ENCODE data around the gene SDR42E2. TPM values are rescaled to one million over a fixed set of nuclear protein-coding genes. Genes with fewer than 3 reads are reported as not detected.

The SDR42E2 gene
- total RNA-seq, 1 experiment from 2014 or later: 0.05 TPM

DNA sequence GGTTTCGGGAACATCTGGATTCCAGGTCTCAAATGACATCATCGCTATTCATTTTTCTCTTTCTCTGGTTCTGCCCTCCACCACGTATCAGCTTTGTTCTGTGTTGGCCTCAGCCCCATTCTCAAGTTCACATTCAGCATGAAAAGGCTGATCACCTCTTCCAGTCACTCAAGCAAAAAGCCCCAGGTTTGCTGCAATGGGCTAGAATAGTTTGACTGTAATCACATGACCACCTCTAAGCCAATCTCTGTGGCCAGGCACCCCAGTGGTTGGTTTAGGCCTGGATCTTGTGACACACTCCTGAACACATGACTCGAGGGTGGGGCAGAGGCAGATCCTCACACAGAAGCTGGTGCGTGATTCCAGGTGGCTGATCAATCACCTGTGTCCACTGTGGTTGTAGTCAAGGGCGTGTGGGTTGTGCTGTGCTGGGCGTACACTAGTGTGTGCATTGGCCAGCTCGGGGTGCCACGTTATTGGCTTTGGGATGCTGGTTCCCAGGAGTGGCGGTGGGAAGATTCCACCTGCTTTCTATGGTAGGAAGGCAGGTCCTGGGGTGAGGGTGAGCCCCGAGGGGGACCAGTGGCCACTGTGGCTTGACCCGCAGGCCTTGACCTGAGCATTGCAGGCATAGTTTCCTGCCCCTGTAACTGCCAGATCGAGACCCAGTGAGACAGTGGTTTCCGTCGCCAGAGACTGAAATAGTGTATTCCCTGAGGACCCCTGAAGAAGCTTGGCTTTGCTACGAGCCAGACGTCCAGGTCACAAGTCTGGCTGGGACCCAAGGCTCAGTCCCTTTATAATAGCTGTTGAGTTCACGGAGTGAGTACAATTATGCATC is 55.8 kb downstream of the SDR42E2 start:
- Histone ChIP-seq H3K36me3 (ENCODE audit: control insufficient read depth, insufficient read depth, low read length) (no peaks in the 10 kb centered on the region), H3K4me3 (ENCODE audit: low read depth in 2 of 2, low read length in 2 of 2) (no peak overlapping the region), H3K9me3 (ENCODE audit: control insufficient read depth, insufficient read depth, low read depth, low read length) (no peaks in the 10 kb centered on the region), H3K27ac (ENCODE audit: low read length) (no peak overlapping the region), H3K4me1 (ENCODE audit: control insufficient read depth, insufficient read depth, low read length) (no peaks in the 10 kb centered on the region), H3K27me3 (ENCODE audit: control insufficient read depth, insufficient read depth, low read length) (no peaks in the 10 kb centered on the region)
- in situ Hi-C loops (cut with HindIII; ENCODE audit: low pct_unique_long_range_greater_than_20kb, low sequenced_read_pairs): no loop called here
- CTCF ChIA-PET: no interaction called here
- DNase-seq (ENCODE audit: low read depth, low spot score) (no peak), ATAC-seq (no peak)
- intact Hi-C loops (cut with micrococcal nuclease; ENCODE audit: unreplicated experiment): no loop called here
- BruUV-seq (replicated peaks): no TSS peak
- POLR2A ChIA-PET: interaction anchor here (0.5 to 1.0 kb wide), 2 partner anchors 8 to 10 kb away, joined by 4 to 9 read pairs; no protein-coding TSS in a partner anchor
- TF ChIP-seq REST (IDR thresholded peaks at IDR 0.05; ENCODE audit: insufficient read depth in 1 of 2, low read depth in 2 of 2, low read length in 1 of 2): no peak
- no peak for TF ChIP-seq CTCF (IDR thresholded peaks at IDR 0.05)
- no peak for TF ChIP-seq TCF7L2 (IDR thresholded peaks at IDR 0.05; ENCODE audit: low read depth, low read length)

DNA sequence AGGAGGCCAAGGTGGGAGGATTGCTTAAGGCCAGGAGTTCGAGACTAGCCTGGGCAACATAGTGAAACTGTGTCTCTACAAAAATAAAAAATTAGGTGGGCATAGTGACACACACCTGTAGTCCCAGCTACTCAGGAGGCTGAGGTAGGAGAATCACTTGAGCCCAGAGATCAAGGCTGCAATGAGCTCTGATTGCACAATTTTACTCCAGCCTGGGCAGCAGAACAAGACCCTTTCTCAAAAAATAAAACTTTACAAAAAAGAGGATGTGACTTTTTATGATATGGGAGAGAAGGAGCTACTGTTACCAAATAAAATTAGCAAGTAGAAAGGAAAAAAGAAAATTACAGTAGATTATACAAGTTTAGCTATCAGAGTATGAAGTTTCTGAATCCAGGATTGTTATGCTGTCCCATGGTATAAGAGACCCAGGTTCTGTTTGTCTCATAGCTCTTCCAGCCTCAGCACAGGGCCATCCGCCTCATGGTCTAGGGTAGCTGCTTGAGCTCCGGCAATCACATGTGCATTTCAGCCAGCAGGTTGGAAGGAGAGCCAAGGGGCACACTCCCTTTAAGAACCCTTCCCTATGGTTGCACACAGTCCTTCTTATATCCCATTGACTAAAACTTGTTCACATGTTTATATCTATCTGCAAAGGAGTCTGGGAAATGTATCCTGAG is 57.2 kb downstream of the SDR42E2 start:
- POLR2A ChIA-PET: no interaction called here
- in situ Hi-C loops (cut with HindIII; ENCODE audit: low pct_unique_long_range_greater_than_20kb, low sequenced_read_pairs): no loop called here
- Histone ChIP-seq H3K36me3 (ENCODE audit: control insufficient read depth, insufficient read depth, low read length) (no peaks in the 10 kb centered on the region), H3K4me1 (ENCODE audit: control insufficient read depth, insufficient read depth, low read length) (no peaks in the 10 kb centered on the region), H3K27ac (ENCODE audit: low read length) (no peak overlapping the region), H3K4me3 (ENCODE audit: low read depth in 2 of 2, low read length in 2 of 2) (no peak overlapping the region), H3K9me3 (ENCODE audit: control insufficient read depth, insufficient read depth, low read depth, low read length) (no peaks in the 10 kb centered on the region), H3K27me3 (ENCODE audit: control insufficient read depth, insufficient read depth, low read length) (no peaks in the 10 kb centered on the region)
- DNase-seq (ENCODE audit: low read depth, low spot score) (no peak), ATAC-seq (no peak)
- CTCF ChIA-PET: no interaction called here
- TF ChIP-seq SIN3A (IDR thresholded peaks at IDR 0.05; ENCODE audit: borderline replicate concordance, insufficient read depth, low read depth, low read length): no peak
- no peak for TF ChIP-seq REST (IDR thresholded peaks at IDR 0.05; ENCODE audit: insufficient read depth in 1 of 2, low read depth in 2 of 2, low read length in 1 of 2)
- no peak for TF ChIP-seq CTCF (IDR thresholded peaks at IDR 0.05)
- no TSS peak for BruUV-seq (replicated peaks)
- intact Hi-C loops (cut with micrococcal nuclease; ENCODE audit: unreplicated experiment): no loop called here
